ENCODE results near the gene CHRDL2.

- TF ChIP-seq, protein P1, sequence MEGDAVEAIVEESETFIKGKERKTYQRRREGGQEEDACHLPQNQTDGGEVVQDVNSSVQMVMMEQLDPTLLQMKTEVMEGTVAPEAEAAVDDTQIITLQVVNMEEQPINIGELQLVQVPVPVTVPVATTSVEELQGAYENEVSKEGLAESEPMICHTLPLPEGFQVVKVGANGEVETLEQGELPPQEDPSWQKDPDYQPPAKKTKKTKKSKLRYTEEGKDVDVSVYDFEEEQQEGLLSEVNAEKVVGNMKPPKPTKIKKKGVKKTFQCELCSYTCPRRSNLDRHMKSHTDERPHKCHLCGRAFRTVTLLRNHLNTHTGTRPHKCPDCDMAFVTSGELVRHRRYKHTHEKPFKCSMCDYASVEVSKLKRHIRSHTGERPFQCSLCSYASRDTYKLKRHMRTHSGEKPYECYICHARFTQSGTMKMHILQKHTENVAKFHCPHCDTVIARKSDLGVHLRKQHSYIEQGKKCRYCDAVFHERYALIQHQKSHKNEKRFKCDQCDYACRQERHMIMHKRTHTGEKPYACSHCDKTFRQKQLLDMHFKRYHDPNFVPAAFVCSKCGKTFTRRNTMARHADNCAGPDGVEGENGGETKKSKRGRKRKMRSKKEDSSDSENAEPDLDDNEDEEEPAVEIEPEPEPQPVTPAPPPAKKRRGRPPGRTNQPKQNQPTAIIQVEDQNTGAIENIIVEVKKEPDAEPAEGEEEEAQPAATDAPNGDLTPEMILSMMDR (conservative IDR thresholded peaks at IDR 0.05 in 1 of 2, IDR thresholded peaks at IDR 0.05 in 1 of 2; ENCODE audit: low read depth in 1 of 2, low read length in 2 of 2), result no peak
- no peak for TF ChIP-seq EZH2 (IDR thresholded peaks at IDR 0.05; ENCODE audit: low read length, missing control alignments)
These were observed 35.4 kb downstream of the CHRDL2 start for GRCh38 chr11:74695705-74696280.
